Activated gamma-delta T cell (primary cell): Measurements from ENCODE around the gene AP3D1.

Source experiments
- DNase-seq: peaks from one replicate; lab custom pipeline; 2025; lab: John Stamatoyannopoulos, UW

The AP3D1 gene

DNA sequence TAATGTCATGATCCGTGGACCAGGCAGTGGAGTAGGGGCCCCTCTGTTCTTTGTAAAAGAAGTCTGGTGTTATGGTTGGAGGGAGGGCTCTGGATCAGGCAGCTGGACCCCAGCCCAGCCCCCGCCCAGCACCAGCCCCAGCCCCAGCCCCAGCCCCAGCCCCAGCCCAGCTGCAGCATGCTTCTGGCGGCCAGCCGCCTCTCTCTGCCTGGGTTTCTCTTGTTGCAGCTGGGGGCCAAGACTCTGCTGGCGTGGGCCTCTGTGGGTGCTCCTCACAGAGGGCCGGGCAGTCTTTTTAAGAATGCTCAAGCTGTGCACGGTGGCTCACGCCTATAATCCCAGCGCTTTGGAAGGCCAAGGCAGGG, 30.2 kb upstream of the AP3D1 start:
- no peak for DNase-seq

DNA sequence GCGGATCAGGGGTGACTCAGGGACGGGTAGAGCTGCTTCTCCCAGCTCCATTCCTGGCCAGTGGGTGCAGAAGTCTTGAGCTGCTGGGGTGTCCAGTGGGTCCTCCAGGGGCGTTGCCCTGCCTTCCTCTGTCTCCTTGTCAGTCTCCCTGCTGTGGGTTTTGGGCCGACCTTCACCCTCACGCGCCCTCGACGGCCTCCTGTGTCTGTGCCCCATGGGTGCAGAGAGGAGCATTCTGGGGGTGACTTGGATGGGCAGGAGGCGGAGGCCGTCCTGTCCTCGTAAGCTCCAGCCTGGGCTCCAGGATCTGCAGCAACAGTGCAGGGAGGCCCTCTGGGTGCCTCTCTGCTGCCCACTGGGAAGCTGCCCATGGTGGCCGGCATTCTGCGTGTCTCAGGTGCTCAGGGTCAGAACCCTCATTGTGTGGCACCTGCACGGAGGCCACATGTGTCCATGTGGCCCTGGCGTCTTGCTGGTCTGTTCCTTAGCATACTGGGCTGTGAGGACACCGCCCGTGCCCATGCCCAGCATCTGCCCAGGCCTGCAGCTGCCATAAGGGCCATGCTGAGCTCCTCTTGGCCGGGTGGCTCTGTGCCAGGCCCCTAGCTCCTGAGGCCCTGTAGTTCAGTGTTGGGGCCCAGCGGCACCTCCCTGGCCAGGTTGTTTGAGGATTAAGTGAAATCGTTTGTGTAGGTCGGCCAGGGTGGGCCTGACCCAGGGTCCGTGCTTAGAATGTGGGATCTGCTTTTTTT, 29.7 kb upstream of the AP3D1 start:
- no peak for DNase-seq

DNA sequence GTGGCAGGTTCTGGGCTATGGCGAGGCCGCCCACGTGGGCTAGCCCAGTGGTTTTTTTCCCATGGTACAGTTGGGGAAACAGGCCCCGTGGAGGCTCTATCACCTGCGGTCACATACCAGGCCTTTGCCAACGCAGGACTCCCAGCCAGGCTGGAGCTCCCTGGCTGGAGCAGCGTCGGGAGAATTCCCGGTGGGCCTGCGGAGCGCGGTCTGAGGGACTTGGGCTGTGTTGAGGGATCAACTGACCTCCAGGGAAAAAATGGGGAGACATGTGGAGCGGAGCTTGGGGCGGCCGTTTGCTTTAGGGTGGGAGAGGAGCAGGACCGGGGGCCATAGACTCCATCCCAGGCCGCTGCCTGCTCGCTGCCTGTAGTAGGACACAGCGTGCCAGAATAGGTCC, 28.7 kb upstream of the AP3D1 start:
- no peak for DNase-seq

DNA sequence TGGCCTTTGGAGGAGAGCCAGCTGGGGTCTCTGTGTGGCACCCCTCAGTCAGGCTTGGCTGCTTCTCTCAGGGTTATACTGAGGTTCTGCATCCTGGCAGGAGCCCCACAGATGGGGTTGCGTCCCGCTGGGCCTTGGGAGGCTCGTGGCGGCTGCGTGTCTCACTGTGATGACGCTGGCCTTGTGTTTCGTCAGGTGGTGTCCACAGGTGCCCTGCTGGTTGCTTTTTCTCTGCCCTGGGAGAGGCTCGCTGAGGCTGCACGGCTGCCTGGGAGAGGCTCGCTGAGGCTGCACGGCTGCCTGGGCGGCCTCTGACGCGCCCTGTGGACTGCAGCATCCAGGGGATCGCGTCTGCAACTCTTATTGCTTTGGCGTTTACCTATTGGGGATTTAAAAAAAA, 27.7 kb upstream of the AP3D1 start:
- no peak for DNase-seq

DNA sequence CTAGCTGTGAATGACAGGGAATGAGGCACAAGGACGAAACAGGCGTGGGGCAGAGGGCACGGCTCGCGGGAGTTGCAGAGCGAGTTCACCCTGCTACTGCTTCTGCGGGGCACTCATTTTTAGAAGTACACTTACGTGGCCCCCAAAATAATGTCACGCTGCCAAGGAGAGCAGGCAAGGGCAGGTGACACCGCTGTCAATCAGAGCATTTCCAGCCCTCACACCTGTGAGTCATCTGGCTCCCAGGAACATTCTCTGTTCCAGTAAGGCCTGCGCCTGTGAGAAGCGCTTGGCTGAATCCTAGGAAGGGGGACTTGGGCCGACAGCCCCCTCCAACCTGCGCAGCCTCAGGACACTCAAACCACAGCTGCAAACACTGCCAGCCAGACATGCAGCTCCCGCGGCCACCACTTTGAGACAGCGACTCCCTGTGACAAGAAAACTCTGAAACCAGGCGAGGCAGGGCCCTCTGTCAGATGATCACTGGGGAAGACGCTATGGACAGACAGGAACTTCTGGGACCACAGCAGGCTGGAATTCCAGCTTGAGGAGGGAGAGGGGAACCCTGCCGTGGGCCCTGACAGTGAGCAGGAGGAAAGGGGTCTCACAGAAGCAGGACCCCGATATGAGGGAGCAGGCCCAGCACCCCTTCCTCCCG, 25.1 kb upstream of the AP3D1 start:
- no peak for DNase-seq

DNA sequence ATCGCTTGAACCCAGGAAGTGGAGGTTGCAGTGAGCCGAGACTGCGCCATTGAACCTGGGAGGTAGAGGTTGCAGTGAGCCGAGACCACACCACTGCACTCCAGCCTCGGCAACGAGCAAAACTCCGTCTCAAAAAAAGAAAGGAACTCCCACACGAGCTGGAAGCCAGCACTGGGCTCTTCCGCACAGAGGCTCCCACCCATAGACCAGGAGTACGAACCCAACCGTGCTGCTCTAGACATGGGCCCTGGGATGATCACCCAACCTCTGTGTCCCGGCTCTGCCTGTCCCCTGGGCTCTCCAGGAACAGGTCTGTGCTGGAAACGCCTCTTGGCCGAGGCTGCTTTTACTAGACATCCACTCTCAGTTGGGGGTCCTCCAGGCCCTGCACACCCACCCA, 24.4 kb upstream of the AP3D1 start:
- DNase-seq, result no peak

DNA sequence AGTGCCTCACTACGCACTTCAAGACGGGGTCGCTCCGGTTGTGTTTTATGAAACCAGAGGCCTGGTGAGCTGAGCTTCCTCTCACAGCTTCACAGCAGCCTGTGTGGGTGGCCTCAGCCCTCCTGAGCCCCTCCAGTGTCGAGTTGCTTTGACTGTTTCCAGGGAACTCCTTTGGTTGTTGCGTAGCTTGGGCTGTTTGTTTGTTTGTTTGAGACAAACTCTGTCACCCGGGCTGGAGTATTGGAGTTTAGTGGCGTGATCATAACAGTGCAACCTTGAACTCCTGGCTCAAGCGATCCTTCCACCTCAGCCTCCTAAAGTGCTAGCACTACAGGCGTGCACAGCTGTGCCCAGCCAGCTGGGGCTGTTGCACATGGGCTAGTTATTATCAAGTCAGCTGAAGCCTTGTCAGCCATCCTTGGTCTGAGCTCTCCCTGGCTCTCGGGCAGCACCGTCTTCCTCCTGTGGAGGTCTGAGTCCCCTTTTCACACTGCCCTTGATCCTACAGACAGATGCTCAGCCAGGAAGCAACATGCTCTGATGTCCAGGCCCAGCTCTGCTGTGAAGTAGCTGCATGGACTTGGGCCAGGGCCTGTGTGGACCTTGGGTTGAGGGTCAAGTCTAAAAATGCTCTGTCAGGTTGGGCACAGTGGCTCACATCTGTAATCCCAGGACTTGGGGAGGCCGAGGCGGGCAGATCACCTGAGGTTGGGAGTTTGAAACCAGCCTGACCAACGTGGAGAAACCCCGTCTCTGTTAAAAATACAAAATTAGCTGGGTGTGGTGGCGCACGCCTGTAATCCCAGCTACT, 22.6 kb upstream of the AP3D1 start:
- no peak for DNase-seq

DNA sequence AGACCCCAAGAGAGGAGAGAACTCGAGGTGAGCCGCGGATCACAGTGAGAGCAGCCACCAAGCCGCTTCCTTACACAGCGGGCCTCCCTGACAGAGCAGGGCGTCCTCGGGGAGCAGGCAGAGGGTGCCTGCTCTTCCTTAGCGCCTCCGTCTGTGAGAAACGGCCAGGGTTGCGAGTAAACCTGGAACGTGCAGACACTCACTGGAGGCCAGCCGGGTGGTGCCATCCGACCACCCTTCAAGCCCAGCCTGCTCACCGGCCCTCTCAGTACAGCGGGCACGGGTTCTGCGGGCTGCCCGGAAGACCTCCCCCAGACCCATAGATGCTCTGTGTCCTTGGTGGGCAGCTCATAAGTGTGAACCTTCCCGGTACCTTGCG, 22.0 kb upstream of the AP3D1 start:
- DNase-seq, result no peak

DNA sequence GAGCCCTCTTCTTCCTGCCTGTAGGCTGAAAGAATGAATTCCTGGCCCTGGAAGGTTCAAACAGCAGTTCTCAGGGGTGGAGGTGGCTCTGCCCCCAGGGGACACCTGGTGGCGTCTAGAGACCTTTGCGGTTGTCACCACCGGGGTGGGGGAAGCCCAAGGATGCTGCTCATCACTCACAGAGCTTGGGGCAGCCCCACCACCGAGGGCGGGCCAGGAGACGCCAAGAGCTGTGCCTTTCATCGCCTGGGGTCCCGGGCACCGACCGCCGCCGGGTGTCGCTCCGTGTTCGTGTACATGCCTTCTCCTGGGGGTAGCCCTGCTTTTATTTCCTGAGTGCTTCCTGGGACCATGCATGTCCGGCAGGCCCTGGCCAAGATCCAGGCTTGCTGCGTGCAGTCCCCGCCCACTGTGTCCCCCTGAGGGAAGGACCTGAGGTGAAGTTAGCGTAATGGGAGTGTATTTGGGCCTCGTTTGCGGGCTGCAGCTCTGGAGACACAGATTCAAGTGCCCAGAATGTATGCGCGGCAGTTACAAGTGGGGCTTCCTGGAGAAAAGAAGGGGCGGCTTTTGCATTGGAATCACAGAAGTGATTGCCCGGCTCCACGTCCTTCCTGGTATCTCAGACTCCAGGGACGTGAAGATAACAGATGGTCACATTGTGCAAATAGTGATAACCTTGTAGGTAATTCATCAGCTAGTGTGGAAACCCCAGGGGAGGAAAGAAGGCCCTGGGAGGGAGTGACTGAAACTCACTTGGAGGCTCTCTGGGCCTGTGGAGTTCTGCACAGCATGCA, 20.2 kb upstream of the AP3D1 start:
- peak; percentile 53 for DNase-seq

DNA sequence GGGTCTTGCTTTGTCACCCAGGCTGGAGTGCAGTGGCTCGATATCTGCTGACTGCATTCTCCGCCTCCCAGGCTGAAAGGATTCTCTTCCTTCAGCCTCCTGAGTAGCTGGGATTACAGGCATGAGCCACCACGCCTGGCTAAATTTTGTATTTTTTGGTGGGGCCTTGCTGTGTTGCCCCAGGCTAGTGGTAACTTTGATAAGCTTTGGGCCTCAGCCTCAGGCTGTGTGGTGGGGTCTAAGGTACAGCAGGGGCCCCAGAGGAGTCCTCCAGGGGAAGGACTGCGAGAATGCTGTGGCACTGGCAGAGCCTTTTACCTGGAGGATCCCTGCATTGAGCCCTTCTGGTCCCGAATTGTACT, 19.6 kb upstream of the AP3D1 start:
- no peak for DNase-seq

DNA sequence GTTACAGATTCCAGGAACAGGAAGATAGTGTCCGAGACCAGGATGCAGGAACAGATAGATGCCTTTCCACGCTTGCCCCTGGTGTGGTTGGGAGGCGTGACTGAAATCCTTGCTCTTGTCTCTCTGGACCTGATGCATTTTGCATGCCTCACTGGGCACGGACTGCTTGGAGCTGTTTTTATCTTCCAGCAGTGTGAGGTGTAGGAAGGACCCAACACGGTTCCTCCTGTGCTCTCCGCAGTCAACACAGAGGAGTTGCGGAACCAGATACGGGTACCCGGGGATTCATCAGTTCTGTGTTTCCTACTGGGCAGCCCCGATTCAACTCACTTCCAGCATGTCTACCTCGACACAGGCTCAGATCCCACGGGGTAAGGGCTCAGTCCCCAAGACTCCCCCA, 18.9 kb upstream of the AP3D1 start:
- no peak for DNase-seq

DNA sequence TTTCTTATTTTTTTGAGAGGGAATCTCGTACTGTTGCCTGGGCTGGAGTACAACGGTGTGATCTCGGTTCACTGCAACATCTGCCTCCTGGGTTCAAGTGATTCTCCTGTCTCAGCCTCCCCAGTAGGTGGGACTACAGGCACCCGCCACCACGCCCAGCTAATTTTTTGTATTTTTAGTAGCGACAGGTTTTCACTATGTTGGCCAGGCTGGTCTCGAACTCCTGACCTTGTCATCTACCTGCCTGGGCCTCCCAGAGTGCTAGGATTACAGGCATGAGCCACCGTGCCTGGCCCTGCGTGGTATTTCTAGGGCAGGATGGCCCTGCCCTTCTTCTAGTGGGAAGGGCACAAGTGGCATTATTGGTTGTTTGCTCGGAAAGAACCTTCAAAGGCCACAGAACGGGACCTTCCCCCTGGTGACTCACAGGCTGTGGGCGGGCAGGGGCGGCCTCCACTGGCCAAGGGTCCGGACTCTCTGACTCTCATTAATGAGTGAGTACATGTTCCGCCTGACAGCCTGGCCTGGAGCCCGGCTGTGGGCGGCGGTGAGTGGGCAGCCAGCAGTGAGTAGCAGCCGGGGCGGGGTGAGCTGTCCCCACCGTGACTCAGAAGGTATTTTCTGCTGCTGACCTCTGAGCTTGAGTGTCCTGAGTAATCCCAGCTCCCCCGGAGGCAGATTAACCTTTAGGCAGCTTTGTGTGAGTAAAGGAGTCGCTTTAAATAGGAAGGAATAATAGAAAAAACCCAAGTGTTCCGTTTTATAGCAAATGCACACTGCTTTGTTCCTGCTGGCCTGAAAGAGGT, 17.5 kb upstream of the AP3D1 start:
- DNase-seq, result no peak

DNA sequence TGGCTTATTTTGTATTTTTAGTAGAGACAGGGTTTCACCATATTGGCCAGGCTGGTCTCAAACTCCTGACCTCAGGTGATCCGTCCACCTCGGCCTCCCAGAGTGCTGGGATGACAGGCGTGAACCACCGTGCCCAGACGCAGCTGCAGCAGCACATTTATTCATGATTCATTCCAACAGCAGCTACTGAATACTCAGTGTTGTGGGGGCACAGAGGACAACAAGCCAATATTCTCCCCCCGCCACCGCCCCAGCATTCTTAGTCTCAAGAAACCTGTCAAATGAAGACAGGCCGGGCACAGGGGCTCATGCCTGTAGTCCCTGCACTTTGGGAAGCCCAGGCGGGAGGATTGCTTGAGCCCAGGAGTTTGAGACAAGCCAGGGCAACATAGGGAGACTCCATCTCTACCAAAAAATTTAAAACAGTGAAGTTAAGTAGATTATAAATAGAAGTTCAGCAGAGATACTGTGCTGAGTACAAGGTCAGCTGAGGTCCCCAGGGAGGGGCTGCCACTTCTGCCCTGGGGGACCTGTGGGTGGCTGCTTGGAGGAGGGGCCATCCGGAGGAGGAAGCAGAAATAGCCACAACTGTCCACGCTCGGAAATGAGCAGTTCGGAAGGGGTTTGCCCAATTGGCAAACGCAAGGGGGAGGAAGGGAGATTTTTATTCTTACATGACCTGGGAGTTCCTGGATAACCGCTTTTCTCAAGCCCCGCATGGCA, 16.7 kb upstream of the AP3D1 start:
- DNase-seq, result no peak

DNA sequence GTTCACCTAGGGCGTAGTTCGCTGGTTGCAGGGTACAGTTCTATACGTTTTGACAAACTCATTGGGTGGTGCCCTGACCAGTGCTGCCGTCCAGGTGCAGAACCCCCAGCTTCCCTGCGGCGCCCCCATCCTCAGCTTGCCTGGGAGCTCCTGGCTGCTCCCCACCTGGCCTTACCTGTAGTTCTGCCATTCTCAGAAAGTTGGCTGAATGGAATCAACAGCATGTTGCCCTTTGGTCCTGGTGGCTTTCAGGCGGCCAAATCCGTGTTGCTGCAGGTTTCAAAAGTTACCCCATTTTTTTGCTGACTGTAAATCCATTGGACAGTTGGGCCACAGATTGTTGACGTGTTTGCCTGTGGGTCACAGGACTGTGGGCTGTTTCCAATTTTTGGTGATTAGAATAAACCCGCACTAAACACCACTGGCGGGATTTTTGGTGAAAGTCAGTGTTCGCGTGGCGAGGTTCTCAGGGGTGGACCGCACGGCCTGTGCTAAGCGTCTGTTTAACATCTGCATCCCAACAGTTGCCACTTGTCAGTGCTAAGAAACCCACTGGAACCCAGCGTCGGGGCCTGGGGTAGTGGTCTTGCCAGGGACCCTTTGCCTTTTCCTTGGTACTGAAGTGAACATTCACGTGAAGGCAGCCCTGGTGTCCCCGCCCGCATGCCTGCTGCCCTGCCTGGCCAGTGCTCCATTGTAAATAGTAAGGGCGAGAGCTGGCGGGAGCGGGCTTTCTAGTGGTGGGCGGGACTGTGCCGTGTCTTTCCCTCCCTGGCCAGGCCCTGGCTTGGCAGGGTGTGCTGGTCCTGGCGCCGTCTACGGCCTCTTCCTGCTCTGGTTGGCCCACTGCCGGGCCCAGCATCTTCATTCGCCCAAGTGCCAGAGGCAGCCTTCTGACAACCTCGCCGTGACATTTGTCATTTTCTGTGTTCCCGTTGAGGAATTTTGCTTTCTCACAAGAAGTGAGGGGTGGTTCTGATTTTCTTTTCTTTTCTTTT, 15.7 kb upstream of the AP3D1 start:
- no peak for DNase-seq

DNA sequence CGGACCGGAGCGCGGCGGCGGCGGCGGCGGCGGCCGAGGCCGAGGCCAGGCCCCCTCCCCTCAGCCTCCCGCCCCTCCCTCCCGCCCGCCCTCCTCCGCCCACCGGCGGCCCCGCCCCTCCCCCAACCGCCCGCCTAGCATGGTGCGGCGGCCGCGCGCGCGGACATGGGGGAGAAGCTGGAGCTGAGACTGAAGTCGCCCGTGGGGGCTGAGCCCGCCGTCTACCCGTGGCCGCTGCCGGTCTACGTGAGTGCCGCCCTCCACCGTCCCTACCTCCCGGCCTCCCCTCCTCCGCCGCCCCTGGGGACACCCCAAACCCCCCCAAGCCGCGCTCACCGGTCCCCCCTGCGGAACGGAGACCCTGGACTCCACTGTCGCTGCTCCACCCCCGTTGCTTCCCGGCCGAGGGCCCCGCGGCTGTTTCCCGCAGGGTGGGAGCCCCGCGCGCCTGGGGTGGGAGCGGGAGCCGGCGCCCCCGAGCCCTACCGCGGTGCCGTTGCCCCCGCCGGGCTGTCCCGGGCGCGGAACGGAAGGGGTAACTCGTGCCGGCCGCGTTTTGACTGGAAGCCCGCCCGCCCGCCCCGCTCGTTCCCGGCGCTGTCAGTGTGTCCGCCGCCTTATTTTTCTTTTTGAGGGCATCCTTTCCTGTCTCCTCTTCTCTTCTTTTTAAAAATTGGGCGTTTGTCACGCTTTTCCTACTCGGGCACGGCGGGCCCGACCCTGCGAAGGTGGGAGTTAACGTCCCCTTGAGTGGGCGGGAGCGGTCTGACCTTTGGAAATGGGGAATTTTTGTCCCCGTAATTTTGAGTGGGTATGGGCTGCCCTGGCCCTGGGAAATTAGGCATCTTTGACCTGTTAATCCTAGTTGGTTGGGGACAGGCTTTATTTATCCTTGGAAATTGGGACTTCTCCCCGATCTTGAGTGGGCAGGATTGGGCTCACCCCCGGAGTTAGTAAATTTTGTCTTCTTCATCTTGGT, 12.9 kb upstream of the AP3D1 start:
- no peak for DNase-seq

DNA sequence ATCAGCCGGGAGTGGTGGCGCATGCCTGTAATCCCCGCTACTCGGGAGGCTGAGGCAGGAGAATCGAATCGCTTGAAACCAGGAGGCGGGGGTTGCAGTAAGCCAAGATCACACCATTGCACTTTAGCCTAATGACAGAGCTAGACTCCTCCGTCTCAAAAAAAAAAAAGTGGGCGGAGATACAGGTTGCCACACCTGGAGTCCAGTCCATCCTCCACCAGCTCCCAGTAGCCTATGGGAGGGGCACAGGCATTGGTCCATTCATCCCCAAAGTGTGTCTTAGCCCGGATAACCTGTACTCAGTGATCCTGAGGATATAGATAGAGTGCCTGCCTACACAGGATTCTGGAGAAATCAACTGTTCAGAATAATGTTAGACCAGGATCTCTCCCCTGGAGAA, 9.0 kb upstream of the AP3D1 start:
- no peak for DNase-seq

DNA sequence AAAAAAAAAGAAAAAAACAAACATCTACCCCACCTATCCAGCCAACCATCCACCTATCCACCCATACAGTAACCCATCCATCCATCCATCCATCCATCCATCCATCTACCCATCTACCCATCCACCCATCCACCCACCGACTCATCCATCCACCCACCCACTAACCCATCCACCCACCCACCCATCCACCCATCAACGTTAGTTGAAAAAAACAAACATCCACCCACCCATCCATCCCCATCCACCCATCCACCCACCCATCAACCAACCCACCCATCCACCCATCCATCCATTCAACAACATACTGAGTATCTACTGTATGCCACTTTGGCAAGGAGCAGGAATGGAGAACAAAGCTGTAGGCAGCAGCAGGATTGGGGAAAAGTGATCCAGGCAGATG, 6.1 kb upstream of the AP3D1 start:
- DNase-seq, result no peak

DNA sequence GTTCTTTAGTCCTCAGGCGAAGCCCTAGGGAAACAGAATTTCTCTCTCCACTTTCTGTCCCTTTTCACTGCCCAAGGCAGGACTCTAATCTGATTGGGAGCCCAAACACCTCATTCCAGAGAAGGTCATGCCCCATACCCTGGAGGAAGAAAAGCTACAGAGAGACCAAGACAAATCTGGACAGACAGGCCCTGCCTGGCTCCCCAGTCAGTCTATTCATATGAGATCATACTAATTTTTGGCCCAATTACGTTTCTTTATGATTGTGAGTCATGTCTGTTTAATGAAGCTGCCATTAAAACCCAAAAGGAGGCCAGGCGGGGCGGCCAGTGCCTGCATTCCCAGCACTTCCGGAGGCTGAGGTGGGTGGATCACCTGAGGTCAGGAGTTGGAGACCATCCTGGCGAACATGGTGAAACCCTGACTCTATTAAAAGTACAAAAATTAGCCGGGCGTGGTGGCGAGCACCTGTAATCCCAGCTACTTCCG, 3.3 kb upstream of the AP3D1 start:
- DNase-seq, result no peak
